Dedifferentiated amniotic fluid mesenchymal stem cell (primary cell): ENCODE measurements around the gene RALGPS1.
A peak's percentile ranks its signal among the peaks of the same experiment; 100 is the strongest.
"Not testable (repeated sequence)": the region's sequence is repeated elsewhere in the genome, so short reads cannot be mapped to it uniquely, and the experiment has no call there.

Experiments used
- DNase-seq: peaks from one replicate; pipeline ENCODE4 v3.0.0-alpha.2; 2016; ENCODE audit errors: extremely low spot score

RALGPS1 gene

GRCh38 chr9:127158786-127159324 lies 244.3 kb downstream of the RALGPS1 start:
- no peak for DNase-seq

GRCh38 chr9:127159325-127159801 lies 244.8 kb downstream of the RALGPS1 start:
- peak; percentile 28 for DNase-seq

GRCh38 chr9:127159949-127160610 lies 245.5 kb downstream of the RALGPS1 start:
- no peak for DNase-seq

DNA sequence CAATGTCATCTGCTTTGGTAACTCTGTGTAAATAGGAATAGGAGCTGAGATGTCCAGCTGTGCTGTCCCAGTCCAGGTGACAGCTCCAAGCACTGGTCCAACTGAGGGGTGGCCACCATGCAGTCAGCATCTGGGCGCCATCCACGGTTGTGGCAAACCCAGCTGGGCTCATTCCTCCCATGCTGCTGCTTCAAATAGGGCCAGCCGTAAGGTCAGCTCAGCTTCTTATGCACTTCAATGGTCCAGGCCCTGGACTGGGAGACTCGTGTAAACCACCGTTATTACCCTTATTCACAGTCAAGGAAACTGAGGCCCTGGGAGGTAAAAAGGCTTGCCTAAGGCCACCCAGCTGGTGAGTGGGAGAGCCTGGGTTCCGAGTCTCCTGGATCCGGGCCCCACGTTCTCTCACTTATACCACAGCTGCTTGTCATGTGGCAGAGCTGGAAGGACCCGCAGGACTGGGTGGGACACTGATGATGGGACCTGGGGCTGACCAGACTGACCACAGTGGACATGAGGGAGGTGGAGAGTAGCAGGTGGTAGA lies 246.6 kb downstream of the RALGPS1 start:
- DNase-seq: no peak

DNA sequence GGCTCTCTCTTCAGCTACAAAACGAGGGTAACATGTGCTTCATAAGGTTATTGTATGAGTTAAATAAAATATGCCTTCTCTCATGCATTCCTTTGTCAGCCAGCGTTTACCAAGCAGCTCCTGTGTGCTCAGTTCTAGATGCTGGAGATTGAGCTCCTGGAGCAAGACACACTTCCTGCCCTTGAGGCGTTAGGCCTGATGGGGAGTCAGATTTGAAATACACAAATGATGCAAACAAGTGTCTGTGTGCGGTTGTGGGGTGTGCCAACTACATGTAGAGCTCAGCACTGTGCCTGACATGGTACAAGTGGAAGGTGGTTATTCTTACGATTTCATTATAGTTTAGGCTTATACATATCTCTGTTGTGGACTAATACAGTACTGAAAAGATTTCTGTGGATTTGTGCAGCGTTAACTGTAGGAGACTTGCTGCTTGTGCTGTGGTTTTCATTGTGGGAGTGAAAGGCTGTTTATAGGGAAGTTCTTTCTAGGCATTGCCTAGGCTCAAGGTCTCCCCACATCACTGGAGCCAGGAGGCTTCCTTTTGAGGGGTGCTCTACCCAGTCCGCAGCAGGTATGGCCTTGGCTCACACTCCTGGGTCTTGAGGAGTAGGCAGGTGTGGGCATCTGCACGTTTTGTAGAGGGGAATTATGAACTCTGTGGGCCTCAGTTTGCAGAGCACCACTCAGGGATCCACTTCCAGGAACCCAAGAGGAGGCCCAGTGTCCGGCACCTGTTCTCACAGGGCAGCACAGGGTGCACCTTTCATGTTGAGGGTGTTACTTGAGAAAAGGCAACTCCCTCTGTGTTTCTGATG lies 247.7 kb downstream of the RALGPS1 start:
- DNase-seq: no peak

DNA sequence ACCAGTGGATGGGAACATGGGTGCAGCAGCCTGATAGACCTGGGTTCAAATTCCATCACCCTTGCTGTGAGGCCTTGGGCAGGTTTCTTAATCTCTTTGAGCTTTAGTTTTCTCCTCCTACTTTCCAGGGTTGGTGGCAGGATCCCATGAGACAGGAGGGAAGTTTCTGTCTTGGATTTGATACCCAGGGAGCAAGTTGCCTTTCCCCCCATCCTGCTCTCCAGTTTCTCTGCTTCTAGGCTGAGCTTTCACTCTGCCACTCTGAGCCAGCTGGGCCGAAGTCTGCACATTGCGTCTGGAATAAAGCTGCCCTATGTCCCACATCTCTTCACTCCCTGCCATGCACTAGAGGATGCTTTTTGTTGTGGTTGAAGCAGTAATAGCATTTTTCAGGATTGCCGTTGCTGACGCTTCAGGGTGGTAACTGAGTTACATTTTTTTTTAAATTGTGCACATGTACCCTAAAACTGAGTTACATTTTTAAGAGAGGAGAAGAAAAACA lies 248.3 kb downstream of the RALGPS1 start:
- DNase-seq: no peak

GRCh38 chr9:127163409-127163808 lies 248.8 kb downstream of the RALGPS1 start:
- no peak for DNase-seq

DNA sequence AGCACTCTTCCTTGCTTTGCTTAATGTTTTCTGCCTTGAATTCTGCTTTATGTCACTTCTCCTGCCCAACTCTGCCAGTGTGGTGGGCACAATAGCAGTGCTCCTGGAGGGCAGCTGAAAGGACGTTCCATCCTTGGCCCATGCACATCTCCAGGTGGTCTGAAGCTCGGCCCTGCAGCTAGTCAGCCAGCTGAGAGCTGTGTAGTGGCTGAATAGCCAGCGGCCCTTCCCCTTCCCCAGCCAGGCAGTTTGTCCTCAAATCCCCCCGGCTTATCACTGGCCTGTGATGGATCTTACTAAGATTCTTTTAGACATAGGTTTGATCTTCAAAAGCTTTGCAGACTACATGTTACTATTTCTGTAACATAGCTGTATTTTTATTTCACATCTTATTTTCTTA lies 250.5 kb downstream of the RALGPS1 start:
- no peak for DNase-seq

DNA sequence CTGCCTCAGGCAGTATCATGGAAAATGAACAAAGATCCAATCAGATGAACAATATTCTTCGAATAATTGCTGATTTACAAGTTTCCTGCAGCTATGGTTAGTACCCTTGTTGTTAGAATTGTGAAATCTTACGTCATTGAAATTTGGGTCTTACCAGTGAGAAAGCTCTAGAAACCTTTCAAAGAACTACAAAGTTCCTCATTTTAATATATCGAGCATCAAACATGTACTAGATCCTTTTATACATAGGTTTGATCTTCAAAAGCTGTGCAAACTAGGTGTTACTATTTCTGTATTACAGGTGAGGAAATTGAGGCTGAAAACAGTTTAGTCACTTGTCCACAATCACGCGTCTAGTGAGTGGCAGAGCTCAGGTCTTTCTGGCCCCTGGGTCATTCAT lies 251.5 kb downstream of the RALGPS1 start:
- DNase-seq: no peak

DNA sequence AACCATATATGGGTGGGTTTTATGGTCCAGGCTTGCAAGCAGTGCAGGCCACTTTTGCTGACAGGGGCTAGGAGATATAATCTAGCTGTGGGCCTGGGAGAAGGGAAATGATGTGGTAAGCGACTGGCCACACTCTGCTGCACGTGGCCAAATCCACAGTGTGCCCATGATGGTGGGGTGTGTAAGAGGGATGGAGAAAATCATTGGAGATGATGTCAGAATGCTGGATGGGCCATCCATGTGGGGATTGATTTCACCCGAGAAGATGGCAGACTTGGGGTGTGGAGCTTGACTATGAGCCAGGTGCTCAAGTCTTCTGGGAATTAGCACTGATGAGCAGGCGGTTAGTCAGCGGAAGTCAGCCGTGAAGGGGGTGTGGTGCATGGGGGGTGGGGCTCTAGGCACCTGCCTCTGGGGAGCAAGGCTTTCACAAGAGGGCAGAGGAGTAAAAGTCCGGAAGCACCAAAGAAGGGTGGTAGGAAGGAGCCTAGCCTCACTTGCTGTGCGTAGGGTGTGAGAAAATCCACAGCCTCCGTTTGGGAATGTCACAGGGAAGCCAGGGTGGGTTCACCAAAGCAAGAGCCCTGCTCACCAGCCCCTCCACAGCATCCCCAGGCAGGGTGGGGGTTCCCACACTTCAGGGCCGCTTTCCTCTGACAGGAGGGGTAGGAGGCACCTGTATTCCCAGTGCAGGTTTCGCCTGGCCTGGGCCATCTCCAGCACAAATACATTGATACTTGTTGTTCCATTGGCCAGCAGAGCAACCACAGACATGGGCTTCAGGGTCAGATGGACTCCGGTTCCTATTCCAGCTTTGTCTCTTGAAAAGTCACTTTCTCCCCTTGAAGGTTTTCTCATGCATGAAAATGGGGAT lies 252.3 kb downstream of the RALGPS1 start:
- DNase-seq: no peak

DNA sequence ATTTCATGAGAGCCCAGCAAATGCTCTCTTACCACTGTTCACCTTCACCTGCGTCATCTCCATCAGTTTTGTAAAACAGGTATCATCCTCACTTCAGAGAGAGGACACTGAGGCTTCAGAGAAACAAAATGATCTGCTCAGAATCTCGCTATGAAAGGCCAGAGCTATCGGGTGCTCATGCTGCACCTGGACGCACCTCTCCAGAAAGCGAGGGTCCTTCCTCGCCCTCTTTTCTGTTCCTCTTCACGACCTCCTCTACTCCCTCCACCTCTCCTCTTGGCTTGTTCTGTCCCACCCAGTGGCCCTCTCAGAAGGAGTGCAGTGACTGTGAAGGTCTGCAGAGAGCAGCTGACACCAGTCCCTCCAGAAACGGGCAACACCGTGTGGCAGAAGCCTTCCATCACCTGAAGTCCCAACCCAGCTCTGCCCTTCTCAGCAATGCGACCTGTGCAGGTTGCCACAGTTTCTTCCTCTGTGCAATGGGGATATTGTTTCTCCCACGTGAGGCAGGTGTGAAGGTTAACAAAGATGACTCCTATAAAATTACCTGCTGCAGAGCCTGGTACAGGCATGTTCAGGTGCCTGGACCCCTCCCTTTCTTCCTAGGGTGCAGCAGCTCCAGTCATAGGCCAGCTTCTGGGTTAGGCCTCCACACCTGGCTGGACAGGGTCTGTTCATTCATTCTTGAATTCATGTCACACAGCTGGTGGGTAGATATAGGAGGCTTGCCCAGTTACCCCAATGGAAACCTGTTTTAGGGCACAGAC lies 253.2 kb downstream of the RALGPS1 start:
- no peak for DNase-seq

- DNase-seq: no peak
These were observed 254.4 kb downstream of the RALGPS1 start for GRCh38 chr9:127168756-127169574.

DNA sequence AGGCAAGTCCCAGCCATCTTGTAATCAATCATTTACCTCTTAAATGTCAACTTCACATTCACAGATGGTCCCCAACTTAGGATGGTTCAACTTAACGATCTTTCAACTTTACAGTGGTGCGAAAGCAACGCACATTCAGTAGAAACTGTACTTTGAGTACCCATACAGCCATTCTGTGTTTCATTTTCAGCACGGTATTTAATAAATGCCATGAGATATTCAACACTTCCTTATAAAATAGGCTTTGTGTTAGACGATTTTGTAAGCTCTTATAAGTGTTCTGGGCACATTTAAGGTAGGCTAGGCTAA lies 254.9 kb downstream of the RALGPS1 start:
- DNase-seq: no peak

DNA sequence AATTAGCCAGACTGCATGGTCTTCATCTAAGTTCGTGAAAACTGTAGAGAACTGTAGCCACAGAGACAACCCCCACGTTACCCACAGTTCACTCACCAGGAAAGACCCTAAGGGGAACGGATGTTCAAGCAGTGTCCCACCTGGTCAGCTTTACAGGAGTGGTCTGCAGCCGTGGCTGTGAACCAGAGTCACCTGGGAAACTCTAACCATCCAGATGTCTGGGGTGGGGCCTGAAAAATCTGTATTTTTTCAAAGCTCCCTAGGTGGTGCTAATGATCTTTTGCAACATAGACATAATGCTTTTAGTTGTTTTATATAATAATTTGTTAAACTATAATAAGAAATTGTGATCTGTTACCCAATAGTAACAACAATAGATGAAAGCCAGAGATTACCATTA lies 255.5 kb downstream of the RALGPS1 start:
- no peak for DNase-seq

- no peak for DNase-seq
These were observed 256.1 kb downstream of the RALGPS1 start for GRCh38 chr9:127170652-127171051.

DNA sequence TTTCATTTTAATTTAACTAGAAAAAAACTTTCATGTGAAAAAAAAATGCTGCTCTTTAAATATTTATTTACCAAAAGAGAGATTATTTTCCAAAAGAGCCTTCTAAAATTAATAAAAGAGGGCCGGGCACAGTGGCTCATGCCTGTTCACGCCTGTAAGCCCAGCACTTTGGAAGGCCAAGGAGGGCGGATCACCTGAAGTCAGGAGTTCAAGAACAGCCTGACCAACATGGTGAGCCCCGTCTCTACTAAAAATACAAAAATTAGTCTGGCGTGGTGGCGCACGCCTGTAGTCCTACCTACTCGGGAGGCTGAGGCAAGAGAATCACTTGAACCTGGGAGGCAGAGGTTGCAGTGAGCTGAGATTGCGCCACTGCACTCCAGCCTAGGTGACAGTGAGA lies 256.8 kb downstream of the RALGPS1 start:
- not testable (repeated sequence) for DNase-seq

GRCh38 chr9:127172066-127172707 lies 257.6 kb downstream of the RALGPS1 start:
- DNase-seq: no peak

- DNase-seq: no peak
These were observed 258.5 kb downstream of the RALGPS1 start for GRCh38 chr9:127173063-127173462.
